Mucosa of descending colon (tissue), 3 donors: ENCODE data around the gene LAMC1. TPM values are rescaled to one million over a fixed set of nuclear protein-coding genes. Genes with fewer than 3 reads are reported as not detected.
A peak's percentile ranks its signal among the peaks of the same experiment; 100 is the strongest.

Experiments used
- ATAC-seq: fragments of 200-7000 bp; cut with Tn5 transposase; one replicate; pipeline ENCODE4 v1.9.1; 2020; ENCODE audit warnings: mild to moderate bottlenecking, moderate library complexity
- DNase-seq, 3 donors: peaks; one replicate each; pipeline ENCODE4 v3.0.0-alpha.2; 2020
- H3K36me3 ChIP-seq: fragments of 200-600 bp; one replicate; pipeline ENCODE4 v1.8.0; 2021; ENCODE audit warnings: low read depth, mild to moderate bottlenecking
- H3K4me1 ChIP-seq: fragments of 200-600 bp; one replicate; pipeline ENCODE4 v1.8.0; 2021; ENCODE audit warnings: low read depth, mild to moderate bottlenecking
- H3K4me3 ChIP-seq: fragments of 200-600 bp; one replicate; pipeline ENCODE4 v1.8.0; 2021; ENCODE audit warnings: mild to moderate bottlenecking
- H3K9me3 ChIP-seq: fragments of 200-600 bp; one replicate; pipeline ENCODE4 v1.8.0; 2021; ENCODE audit warnings: mild to moderate bottlenecking
- CTCF ChIP-seq: fragments of 200-600 bp; IDR thresholded peaks from one replicate; pipeline ENCODE4 v1.8.0; 2022; ENCODE audit warnings: antibody characterized with exemption, mild to moderate bottlenecking
- intact Hi-C, 2 donors: fragments of 100-400 bp; cut with DNase I in 1 of 2; cut with micrococcal nuclease in 1 of 2; formaldehyde crosslinking; loops; one replicate each; pipeline versions ENCODE4 v1.11.0 to v1.11.1; 2022; cut with DNase I, micrococcal nuclease
- total RNA-seq, 3 donors: library from RNA; stranded (reverse); fragmentation: NEBNext Ultra II Directional in 2 of 3; extraction: Animal tissue kit (Norgen Biotek cat#: 25700) in 2 of 3; gene quantifications; one replicate each; pipeline versions ENCODE4 v1.2.1 to v1.2.4, GENCODE V29; 2021 to 2023
- donor health status: DM: no; HTN: no; CAD: no; lungs with moderate emphysema.
- donor health status: DM: no; HTN: no; CAD: no.
- donor health status: DM: no; HTN: yes; CAD: no.

Gene LAMC1
- total RNA-seq, 3 donors from 2014 or later, result 22.5 to 137 (median 46.7) TPM

- H3K4me3 ChIP-seq, result no peak overlapping the region
- ATAC-seq, result no peak
- no peak for TF ChIP-seq CTCF
- no peak for DNase-seq
- H3K4me1 ChIP-seq, result no peaks in the 10 kb centered on the region
- H3K36me3 ChIP-seq, result no peaks in the 10 kb centered on the region
- H3K9me3 ChIP-seq, result no peaks in the 10 kb centered on the region
- intact Hi-C loops, result no loop called here
Measured at GRCh38 chr1:183173828-183174227, 150.6 kb downstream of the LAMC1 start.

DNA sequence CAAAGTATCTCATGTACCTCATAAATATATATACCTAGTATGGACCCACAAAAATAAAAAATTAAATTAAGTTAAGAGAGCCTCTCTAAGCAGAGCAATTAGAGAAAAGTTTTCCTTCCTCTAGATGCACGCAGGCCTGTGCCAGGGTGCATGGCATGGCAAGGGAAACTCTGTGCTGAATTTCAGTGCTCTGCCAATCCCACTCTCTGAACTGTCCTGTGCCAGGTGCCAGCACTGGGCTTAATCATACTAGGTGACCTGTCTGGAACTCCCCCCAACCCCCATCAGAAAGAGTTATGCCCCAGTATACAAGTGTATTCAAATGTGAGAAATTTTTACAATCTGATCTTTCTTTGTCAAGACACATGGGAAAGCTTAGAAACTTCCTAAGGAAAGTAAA is 152.4 kb downstream of the LAMC1 start:
- no peak for TF ChIP-seq CTCF
- no peaks in the 10 kb centered on the region for H3K9me3 ChIP-seq
- DNase-seq, result no peak
- no peak for ATAC-seq
- H3K4me1 ChIP-seq, result no peaks in the 10 kb centered on the region
- H3K4me3 ChIP-seq, result no peak overlapping the region
- no peaks in the 10 kb centered on the region for H3K36me3 ChIP-seq
- intact Hi-C loops, result no loop called here

DNA sequence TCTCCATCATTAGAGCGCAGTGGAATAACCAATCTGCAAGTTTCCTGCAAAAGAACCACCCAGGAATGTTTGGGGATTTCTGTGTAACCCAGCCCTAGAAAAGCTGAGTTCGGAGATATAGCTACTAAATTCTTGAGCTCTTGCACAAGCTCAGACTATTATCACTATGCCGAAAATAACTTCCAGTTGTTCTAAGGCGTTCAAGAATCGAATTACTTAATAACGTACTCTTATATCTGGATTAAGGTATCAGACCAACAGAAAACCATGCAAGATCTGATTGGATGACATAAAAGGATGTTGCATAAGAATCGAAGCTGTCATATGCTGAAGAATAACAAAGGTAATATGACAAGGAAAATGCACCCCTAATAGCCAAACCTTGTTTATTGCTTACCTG is 155.3 kb downstream of the LAMC1 start:
- Histone ChIP-seq H3K4me3 (no peak overlapping the region), H3K36me3 (no peaks in the 10 kb centered on the region), H3K9me3 (no peaks in the 10 kb centered on the region), H3K4me1 (no peaks in the 10 kb centered on the region)
- DNase-seq, result no peak
- TF ChIP-seq CTCF, result no peak
- no peak for ATAC-seq
- intact Hi-C loops, result no loop called here

- no peaks in the 10 kb centered on the region for H3K9me3 ChIP-seq
- DNase-seq, result no peak
- intact Hi-C loops, result no loop called here
- H3K4me1 ChIP-seq, result no peaks in the 10 kb centered on the region
- TF ChIP-seq CTCF, result no peak
- no peak overlapping the region for H3K4me3 ChIP-seq
- no peak for ATAC-seq
- H3K36me3 ChIP-seq, result no peaks in the 10 kb centered on the region
Measured at GRCh38 chr1:183179033-183179432, 155.8 kb downstream of the LAMC1 start.

DNA sequence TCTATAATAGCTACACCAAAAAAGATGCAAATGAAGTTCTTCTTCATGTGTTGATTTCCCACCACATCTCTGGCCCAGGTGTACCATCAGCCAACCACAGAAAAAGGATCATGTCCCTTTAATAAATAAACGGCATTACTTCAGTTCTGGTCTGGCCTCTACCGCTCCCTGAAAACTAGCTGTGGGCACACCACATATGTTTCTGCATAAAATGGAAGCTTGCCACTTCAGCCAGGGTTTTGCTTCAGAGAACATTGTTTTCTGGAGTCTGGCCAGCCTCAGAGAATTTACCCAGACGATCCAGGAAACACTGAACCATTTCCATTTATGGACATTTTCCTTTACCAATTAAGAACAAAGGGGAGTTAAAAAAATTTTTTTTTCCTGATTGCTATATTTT is 157.0 kb downstream of the LAMC1 start:
- DNase-seq (peak in 1 of 3 donors; percentile 61), ATAC-seq (peak; percentile 73)
- no peaks in the 10 kb centered on the region for H3K9me3 ChIP-seq
- H3K36me3 ChIP-seq, result no peaks in the 10 kb centered on the region
- no peaks in the 10 kb centered on the region for H3K4me1 ChIP-seq
- intact Hi-C loops, result no loop called here
- TF ChIP-seq CTCF, result no peak
- H3K4me3 ChIP-seq, result no peak overlapping the region

GRCh38 chr1:183180634-183181056 is 157.4 kb downstream of the LAMC1 start:
- peak; percentile 91 for ATAC-seq
- Histone ChIP-seq H3K4me1 (no peaks in the 10 kb centered on the region), H3K36me3 (no peaks in the 10 kb centered on the region), H3K4me3 (no peak overlapping the region), H3K9me3 (no peaks in the 10 kb centered on the region)
- DNase-seq, result peak in 1 of 3 donors; percentile 59
- intact Hi-C loops, result no loop called here
- TF ChIP-seq CTCF, result no peak
